Pancreas (tissue), 10 donors: ENCODE measurements around the gene CDKL5. TPM values are rescaled to one million over a fixed set of nuclear protein-coding genes. Genes with fewer than 3 reads are reported as not detected.

Experiments
- ATAC-seq, 4 donors: fragments of 200-7000 bp; cut with Tn5 transposase; one replicate each; pipeline versions ENCODE4 v1.8.0 to v1.9.1; 2020; ENCODE audit warnings: mild to moderate bottlenecking in 4 of 4, moderate library complexity in 4 of 4
- DNase-seq, 6 donors: peaks; one replicate each; pipeline ENCODE4 v3.0.0-alpha.2; 2020
- FAIRE-seq: peaks from 2 replicates; lab custom pipeline; 2012; peaks lifted over from hg19 to GRCh38; lab: Jason Lieb, UNC
- H3K27ac ChIP-seq, 4 donors: fragments of 200-600 bp; sonication (generic); 1 replicate in 3 of 4; 2 replicates in 1 of 4; pipeline versions ENCODE4 v1.5.0 to v1.8.0; 2020
- H3K27me3 ChIP-seq, 4 donors: fragments of 200-600 bp; one replicate each; pipeline ENCODE4 v1.8.0; 2021
- H3K36me3 ChIP-seq, 3 donors: fragments of 200-600 bp; sonication (generic) in 1 of 3; one replicate each; pipeline versions ENCODE4 v1.5.0 to v1.8.0; 2020 to 2021
- H3K4me1 ChIP-seq, 3 donors: fragments of 200-600 bp; one replicate each; pipeline ENCODE4 v1.8.0; 2021
- H3K4me3 ChIP-seq, 4 donors: fragments of 200-600 bp; sonication (generic) in 2 of 4; one replicate each; pipeline versions ENCODE4 v1.5.0 to v1.8.0; 2020 to 2021
- H3K9me3 ChIP-seq, 4 donors: fragments of 200-600 bp; one replicate each; pipeline ENCODE4 v1.8.0; 2021
- WGBS, 2 donors: extraction: QIAGEN DNeasy Blood & Tissue Kit; methylation state at CpG; one replicate each; pipeline ENCODE4 v1.1.7; 2013; 5-methylcytosine and 5-hydroxymethylcytosine counted together
- intact Hi-C, 3 donors: fragments of 100-400 bp; cut with DNase I; formaldehyde crosslinking; loops; one replicate each; pipeline versions ENCODE4 v1.11.1 to v1.14.2; 2022
- polyA plus RNA-seq, 2 donors: library from polyadenylated mRNA; stranded (reverse); fragments of 200-250 nt; gene quantifications; one replicate each; pipeline ENCODE4 v1.2.3, GENCODE V29; 2013
- total RNA-seq, 6 donors: library from RNA; stranded (reverse); fragmentation: NEBNext Ultra II Directional in 4 of 6; extraction: Animal tissue kit (Norgen Biotek cat#: 25700) in 4 of 6; gene quantifications; one replicate each; pipeline versions ENCODE4 v1.2.1 to v1.2.4, GENCODE V29; 2021 to 2023
- TF ChIP-seq, protein P1 (sequence below), 4 donors: fragments of 200-600 bp; sonication (generic) in 3 of 4; IDR thresholded peaks; one replicate each; pipeline versions ENCODE4 v1.5.0 to v1.8.0; 2021; ENCODE audit warnings: antibody characterized with exemption in 4 of 4
- donor health status: healthy with polysubstance abuse.
- donor health status: DM: no; HTN: no; CAD: no; lungs with moderate emphysema.
- donor health status: DM: no; HTN: no; CAD: no.
- donor health status: control.
- donor health status: control.
- donor health status: Bipolar disorder and iron deficiency.
- donor health status: DM: yes; HTN: yes; CAD: no.
- donor health status: DM: no; HTN: no; CAD: no.
- donor health status: DM: no; HTN: no; CAD: no.
- donor health status: DM: yes; HTN: yes; CAD: no.

CDKL5 gene
- total and polyA plus RNA-seq, 8 donors, result 0.76 to 11.5 (median 4.4) TPM

DNA sequence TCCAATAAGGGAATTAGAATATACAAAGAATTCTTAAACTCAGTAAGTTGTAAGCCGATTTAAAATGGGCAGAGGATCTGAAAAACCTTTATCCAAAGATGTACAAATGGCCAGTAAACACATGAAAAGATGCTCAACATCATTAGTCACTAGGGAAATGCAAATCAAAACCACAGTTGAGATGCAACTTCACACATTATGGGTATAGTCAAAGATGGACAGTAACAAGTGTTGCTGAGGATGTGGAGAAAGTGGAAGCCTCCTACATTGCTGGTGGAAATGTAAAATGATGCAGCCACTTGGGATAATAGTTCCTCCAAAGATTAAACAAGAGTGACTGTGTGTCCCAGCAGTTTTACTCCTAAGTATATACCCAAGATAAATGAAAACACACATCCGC lies 213.9 kb downstream of the CDKL5 start:
- H3K27ac ChIP-seq, result no peak overlapping the region
- no peak overlapping the region for H3K4me3 ChIP-seq
- no peaks in the 10 kb centered on the region for H3K4me1 ChIP-seq
- no peaks in the 10 kb centered on the region for H3K9me3 ChIP-seq
- no peak for ATAC-seq
- no peak for FAIRE-seq
- H3K27me3 ChIP-seq, result no peaks in the 10 kb centered on the region
- 91 to 95% methylated on average over 2 of the region's 2 CpGs for WGBS, 2 donors
- no peak for DNase-seq
- intact Hi-C loops, result no loop called here
- TF ChIP-seq, protein P1, sequence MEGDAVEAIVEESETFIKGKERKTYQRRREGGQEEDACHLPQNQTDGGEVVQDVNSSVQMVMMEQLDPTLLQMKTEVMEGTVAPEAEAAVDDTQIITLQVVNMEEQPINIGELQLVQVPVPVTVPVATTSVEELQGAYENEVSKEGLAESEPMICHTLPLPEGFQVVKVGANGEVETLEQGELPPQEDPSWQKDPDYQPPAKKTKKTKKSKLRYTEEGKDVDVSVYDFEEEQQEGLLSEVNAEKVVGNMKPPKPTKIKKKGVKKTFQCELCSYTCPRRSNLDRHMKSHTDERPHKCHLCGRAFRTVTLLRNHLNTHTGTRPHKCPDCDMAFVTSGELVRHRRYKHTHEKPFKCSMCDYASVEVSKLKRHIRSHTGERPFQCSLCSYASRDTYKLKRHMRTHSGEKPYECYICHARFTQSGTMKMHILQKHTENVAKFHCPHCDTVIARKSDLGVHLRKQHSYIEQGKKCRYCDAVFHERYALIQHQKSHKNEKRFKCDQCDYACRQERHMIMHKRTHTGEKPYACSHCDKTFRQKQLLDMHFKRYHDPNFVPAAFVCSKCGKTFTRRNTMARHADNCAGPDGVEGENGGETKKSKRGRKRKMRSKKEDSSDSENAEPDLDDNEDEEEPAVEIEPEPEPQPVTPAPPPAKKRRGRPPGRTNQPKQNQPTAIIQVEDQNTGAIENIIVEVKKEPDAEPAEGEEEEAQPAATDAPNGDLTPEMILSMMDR (IDR thresholded peaks at IDR 0.05), result no peak
- no peaks in the 10 kb centered on the region for H3K36me3 ChIP-seq

DNA sequence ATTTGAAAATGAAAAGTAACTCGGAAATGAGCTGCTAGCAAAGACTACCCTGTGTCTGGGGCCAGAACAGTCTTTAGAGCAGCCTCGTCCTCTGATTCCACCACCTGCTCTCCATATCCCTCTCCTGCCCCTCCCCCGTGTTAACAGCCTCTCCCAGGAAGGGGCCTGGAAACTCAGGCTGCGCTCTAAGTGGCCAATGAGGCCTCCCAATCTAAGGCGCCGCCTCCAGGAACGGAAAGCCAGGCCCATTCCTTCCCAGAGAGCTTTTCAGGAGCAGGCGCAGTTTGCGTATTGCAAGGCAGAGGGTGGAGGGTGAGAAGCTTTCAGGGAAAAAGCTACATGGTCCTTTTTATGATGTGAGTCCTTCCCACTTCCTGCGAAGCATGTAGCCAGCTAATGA lies 215.3 kb downstream of the CDKL5 start:
- Histone ChIP-seq H3K9me3 (no peaks in the 10 kb centered on the region), H3K27me3 (no peaks in the 10 kb centered on the region), H3K4me3 (no peak overlapping the region), H3K36me3 (no peaks in the 10 kb centered on the region), H3K4me1 (no peaks in the 10 kb centered on the region), H3K27ac (no peak overlapping the region)
- ATAC-seq, result no peak
- DNase-seq, result no peak
- TF ChIP-seq, protein P1 (IDR thresholded peaks at IDR 0.05), result no peak
- WGBS, 2 donors, result 67 to 90% methylated on average over 10 of the region's 10 CpGs
- FAIRE-seq, result no peak
- intact Hi-C loops, result no loop called here

DNA sequence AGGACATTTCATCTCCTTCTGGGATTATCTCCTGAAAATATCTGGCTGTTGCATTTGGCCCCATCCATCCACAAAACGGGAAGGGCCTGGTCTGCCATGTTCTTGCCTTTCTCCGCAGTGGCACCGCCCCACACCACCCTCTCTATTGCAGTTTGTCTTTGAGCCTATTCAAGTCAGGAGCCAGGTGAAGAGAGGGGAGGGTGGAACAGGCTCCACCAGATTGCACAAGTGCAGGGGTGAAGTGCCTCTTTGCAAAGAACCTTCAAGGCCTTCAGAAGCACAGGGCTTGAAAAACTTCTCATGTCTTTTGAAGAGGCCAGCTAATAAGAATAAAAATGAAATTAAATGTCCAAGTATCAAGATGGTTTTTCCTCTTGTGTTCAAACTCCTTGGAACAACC lies 217.8 kb downstream of the CDKL5 start:
- ATAC-seq, result no peak
- 80 to 94% methylated on average over 3 of the region's 3 CpGs for WGBS, 2 donors

GRCh38 chrX:18643853-18644252 lies 218.4 kb downstream of the CDKL5 start:
- no peak overlapping the region for H3K27ac ChIP-seq
- H3K27me3 ChIP-seq, result no peaks in the 10 kb centered on the region
- H3K4me3 ChIP-seq, result no peak overlapping the region
- no peaks in the 10 kb centered on the region for H3K4me1 ChIP-seq
- no peak for FAIRE-seq
- H3K9me3 ChIP-seq, result no peaks in the 10 kb centered on the region
- TF ChIP-seq, protein P1 (IDR thresholded peaks at IDR 0.05), result no peak
- intact Hi-C loops, result no loop called here
- 56 to 72% methylated on average over 3 of the region's 3 CpGs for WGBS, 2 donors
- no peak for ATAC-seq
- DNase-seq, result no peak
- H3K36me3 ChIP-seq, result no peaks in the 10 kb centered on the region

More for the DNA sequence above, 217.8 kb downstream of the CDKL5 start:
- FAIRE-seq (no peak), DNase-seq (no peak)
- intact Hi-C loops, result no loop called here
- H3K27ac ChIP-seq, result no peak overlapping the region
- TF ChIP-seq, protein P1 (IDR thresholded peaks at IDR 0.05), result no peak
- H3K4me1 ChIP-seq, result no peaks in the 10 kb centered on the region
- H3K27me3 ChIP-seq, result no peaks in the 10 kb centered on the region
- H3K9me3 ChIP-seq, result no peaks in the 10 kb centered on the region
- H3K36me3 ChIP-seq, result no peaks in the 10 kb centered on the region
- no peak overlapping the region for H3K4me3 ChIP-seq

GRCh38 chrX:18647621-18648020 lies 222.2 kb downstream of the CDKL5 start:
- Histone ChIP-seq H3K27me3 (no peaks in the 10 kb centered on the region), H3K36me3 (no peaks in the 10 kb centered on the region), H3K4me3 (no peak overlapping the region), H3K27ac (no peak overlapping the region), H3K9me3 (no peaks in the 10 kb centered on the region), H3K4me1 (no peaks in the 10 kb centered on the region)
- WGBS, 2 donors, result 83 to 88% methylated on average over 4 of the region's 4 CpGs
- FAIRE-seq (no peak), DNase-seq (no peak), ATAC-seq (no peak)
- TF ChIP-seq, protein P1 (IDR thresholded peaks at IDR 0.05), result no peak
- intact Hi-C loops, result no loop called here
